ENCODE results near the gene NAB2.

- no peak for TF ChIP-seq CTCF (IDR thresholded peaks at IDR 0.05)
- no peak for TF ChIP-seq POLR2A (IDR thresholded peaks at IDR 0.05)
Observed at GRCh38 chr12:57106021-57106708, 17.3 kb downstream of the NAB2 start.
